ENCODE results near the gene FAM219A. TPM values are rescaled to one million over a fixed set of nuclear protein-coding genes. Genes with fewer than 3 reads are reported as not detected.
A peak's percentile ranks its signal among the peaks of the same experiment; 100 is the strongest.
"Not testable (repeated sequence)": the region's sequence is repeated elsewhere in the genome, so short reads cannot be mapped to it uniquely, and the experiment has no call there.

Gene FAM219A
- total RNA-seq, 1 donor from 2014 or later = 35.7 TPM

DNA sequence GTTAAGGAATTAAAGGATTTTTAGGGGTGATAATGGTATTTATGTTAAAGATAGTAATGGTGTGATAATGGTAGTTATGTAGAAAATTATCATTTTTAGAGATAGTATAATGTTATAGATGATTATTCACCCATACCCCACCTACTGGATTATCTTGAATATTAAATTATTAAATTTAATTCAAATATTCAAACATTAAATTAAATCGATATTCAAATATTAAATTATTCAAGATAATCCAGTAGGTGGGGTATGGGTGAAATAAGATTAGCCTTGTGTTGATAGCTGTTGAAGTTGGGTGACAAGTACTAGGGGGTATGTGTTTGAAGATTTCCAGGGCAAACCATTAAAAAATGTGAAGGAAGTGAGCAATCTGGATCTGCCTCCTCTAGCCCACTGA lies 15.6 kb downstream of the FAM219A start:
- H3K36me3 Mint-ChIP-seq (ENCODE audit: low read depth) = peaks cover 7% of the 10 kb centered on the region
- H3K9me3 Mint-ChIP-seq (ENCODE audit: low read depth) = no peaks in the 10 kb centered on the region
- H3K27ac Mint-ChIP-seq (ENCODE audit: unreplicated experiment) = no peak overlapping the region
- H3K4me3 Mint-ChIP-seq (ENCODE audit: unreplicated experiment) = no peak overlapping the region
- TF ChIP-seq, protein P1, sequence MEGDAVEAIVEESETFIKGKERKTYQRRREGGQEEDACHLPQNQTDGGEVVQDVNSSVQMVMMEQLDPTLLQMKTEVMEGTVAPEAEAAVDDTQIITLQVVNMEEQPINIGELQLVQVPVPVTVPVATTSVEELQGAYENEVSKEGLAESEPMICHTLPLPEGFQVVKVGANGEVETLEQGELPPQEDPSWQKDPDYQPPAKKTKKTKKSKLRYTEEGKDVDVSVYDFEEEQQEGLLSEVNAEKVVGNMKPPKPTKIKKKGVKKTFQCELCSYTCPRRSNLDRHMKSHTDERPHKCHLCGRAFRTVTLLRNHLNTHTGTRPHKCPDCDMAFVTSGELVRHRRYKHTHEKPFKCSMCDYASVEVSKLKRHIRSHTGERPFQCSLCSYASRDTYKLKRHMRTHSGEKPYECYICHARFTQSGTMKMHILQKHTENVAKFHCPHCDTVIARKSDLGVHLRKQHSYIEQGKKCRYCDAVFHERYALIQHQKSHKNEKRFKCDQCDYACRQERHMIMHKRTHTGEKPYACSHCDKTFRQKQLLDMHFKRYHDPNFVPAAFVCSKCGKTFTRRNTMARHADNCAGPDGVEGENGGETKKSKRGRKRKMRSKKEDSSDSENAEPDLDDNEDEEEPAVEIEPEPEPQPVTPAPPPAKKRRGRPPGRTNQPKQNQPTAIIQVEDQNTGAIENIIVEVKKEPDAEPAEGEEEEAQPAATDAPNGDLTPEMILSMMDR (IDR thresholded peaks at IDR 0.05) = no peak
- DNase-seq (ENCODE audit: low spot score) = no peak
- H3K27me3 Mint-ChIP-seq (ENCODE audit: low read depth) = no peaks in the 10 kb centered on the region
- H3K4me1 Mint-ChIP-seq (ENCODE audit: low read depth) = peaks cover 34% of the 10 kb centered on the region

DNA sequence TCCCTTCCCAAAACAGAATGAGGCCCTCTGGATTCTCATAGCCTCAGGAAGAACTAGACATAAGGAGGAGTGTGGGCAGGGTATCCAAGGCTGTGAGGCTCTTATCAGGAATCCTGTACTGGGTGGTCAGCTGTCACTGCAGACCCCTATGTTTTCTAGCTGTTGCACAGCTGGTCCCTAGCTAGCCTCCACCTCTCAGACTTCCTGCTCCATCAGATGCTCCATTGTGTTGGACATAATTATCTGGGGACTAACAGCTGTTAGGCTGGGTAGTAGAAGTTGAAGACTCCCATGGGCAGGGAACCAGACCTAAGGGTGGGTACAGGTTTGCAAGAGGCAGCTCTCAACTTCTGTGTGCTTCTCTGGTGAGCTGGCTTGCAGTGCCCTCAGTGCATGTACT lies 18.4 kb downstream of the FAM219A start:
- Mint-ChIP-seq H3K27me3 (ENCODE audit: low read depth) (no peaks in the 10 kb centered on the region), H3K4me3 (ENCODE audit: unreplicated experiment) (no peak overlapping the region), H3K4me1 (ENCODE audit: low read depth) (peaks cover 27% of the 10 kb centered on the region), H3K36me3 (ENCODE audit: low read depth) (peaks cover 7% of the 10 kb centered on the region), H3K9me3 (ENCODE audit: low read depth) (no peaks in the 10 kb centered on the region), H3K27ac (ENCODE audit: unreplicated experiment) (no peak overlapping the region)
- DNase-seq (ENCODE audit: low spot score) = no peak
- TF ChIP-seq, protein P1 (IDR thresholded peaks at IDR 0.05) = no peak

DNA sequence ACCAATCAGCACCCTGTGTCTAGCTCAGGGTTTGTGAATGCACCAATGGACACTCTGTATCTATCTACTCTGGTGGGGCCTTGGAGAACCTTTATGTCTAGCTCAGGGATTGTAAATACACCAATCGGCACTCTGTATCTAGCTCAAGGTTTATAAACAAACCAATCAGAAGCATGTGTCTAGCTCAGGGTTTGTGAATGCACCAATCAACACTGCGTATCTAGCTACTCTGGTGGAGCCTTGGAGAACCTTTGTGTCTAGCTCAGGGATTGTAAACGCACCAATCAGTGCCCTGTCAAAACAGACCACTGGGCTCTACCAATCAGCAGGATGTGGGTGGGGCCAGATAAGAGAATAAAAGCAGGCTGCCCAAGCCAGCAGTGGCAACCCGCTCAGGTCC lies 19.9 kb downstream of the FAM219A start:
- not testable (repeated sequence) for H3K27me3 Mint-ChIP-seq (ENCODE audit: low read depth); H3K36me3 Mint-ChIP-seq (ENCODE audit: low read depth); H3K27ac Mint-ChIP-seq (ENCODE audit: unreplicated experiment); H3K4me3 Mint-ChIP-seq (ENCODE audit: unreplicated experiment); H3K9me3 Mint-ChIP-seq (ENCODE audit: low read depth); DNase-seq (ENCODE audit: low spot score)
- H3K4me1 Mint-ChIP-seq (ENCODE audit: low read depth) = peaks cover 19% of the 10 kb centered on the region

DNA sequence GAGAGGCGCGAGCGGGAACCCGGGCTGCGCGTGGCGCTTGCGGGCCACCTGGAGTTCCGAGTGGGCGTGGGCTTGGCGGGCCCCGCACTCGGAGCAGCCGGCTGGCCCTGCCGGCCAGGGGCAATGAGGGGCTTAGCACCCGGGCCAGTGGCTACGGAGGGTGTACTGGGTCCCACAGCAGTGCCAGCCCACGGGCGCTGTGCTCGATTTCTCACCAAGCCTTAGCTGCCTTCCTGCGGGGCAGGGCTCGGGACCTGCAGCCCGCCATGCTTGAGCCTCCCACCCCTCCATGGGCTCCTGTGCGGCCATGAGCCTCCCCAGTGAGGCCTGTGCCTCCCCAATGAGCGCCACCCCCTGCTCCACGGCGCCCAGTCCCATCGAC lies 20.5 kb downstream of the FAM219A start:
- not testable (repeated sequence) for H3K4me3 Mint-ChIP-seq (ENCODE audit: unreplicated experiment)

DNA sequence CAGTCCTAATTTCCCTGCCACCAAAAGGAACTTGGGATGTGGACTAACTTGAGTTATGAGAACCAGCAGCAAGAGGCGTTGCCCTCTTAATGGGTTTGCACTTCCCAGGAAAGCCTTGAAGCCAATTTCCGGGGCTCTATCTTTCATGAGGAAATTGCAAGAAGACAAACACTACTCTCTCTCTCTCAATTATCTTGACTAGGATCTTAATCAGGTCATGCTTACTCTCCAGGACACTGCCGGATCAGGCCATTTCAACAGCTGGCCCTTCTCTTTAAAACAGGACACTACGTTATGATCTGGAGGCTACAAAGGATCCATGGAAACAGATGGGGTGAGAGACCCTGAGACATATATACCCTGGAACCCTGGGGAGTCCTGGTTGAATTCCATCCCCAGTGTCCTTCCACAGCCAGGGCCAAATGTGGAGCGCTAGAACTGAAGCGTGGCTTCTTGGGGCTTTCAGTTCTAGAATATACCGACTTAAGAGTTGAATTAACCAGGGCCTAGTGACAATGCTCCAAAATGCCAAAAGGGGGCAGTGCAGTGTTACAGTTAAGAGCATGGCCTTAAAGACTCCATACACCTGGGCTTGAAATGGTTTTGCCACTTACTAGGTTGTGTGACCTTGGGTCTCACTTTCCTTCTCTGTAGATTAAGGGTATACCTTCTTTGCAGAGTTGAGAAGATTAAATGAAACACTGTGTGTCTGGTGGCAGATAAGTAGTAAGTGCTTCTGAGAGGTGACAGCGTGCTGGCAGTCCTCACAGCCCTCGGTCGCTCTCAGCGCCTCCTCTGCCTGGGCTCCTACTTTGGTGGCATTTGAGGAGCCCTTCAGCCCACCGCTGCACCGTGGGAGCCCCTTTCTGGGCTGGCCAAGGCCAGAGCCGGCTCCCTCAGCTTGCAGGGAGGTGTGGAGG lies 21.1 kb downstream of the FAM219A start:
- Mint-ChIP-seq H3K36me3 (ENCODE audit: low read depth) (peaks cover 7% of the 10 kb centered on the region), H3K9me3 (ENCODE audit: low read depth) (no peaks in the 10 kb centered on the region), H3K4me3 (ENCODE audit: unreplicated experiment) (no peak overlapping the region), H3K27ac (ENCODE audit: unreplicated experiment) (no peak overlapping the region), H3K4me1 (ENCODE audit: low read depth) (peaks cover 16% of the 10 kb centered on the region), H3K27me3 (ENCODE audit: low read depth) (no peaks in the 10 kb centered on the region)
- TF ChIP-seq, protein P1 (IDR thresholded peaks at IDR 0.05) = peak; percentile 83
- no peak for DNase-seq (ENCODE audit: low spot score)

More for the DNA sequence above, 20.5 kb downstream of the FAM219A start:
- H3K36me3 Mint-ChIP-seq (ENCODE audit: low read depth); H3K27ac Mint-ChIP-seq (ENCODE audit: unreplicated experiment); DNase-seq (ENCODE audit: low spot score); H3K27me3 Mint-ChIP-seq (ENCODE audit: low read depth); H3K9me3 Mint-ChIP-seq (ENCODE audit: low read depth): not testable (repeated sequence)
- H3K4me1 Mint-ChIP-seq (ENCODE audit: low read depth) = peaks cover 16% of the 10 kb centered on the region

DNA sequence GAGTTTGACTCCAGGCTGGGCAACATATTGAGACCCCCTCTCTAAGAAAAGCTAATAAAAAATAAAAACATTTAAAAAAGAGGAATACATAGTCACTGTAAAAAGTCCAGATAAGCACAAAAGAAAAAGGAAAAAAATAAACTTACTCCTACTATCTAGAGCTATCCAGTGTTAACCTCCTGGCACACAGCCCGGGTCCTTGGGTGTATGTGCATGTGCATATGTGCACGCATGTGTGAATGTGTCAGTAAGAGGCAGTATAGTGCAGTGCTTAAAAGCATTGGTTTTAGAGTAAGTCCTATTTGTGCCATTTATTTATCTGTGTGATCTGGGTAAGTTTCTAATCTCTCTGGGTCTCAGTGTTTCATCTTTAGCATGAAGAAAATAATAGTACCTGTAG lies 26.7 kb downstream of the FAM219A start:
- Mint-ChIP-seq H3K36me3 (ENCODE audit: low read depth) (no peaks in the 10 kb centered on the region), H3K4me3 (ENCODE audit: unreplicated experiment) (no peak overlapping the region), H3K27me3 (ENCODE audit: low read depth) (no peaks in the 10 kb centered on the region), H3K27ac (ENCODE audit: unreplicated experiment) (no peak overlapping the region), H3K4me1 (ENCODE audit: low read depth) (peaks cover 29% of the 10 kb centered on the region), H3K9me3 (ENCODE audit: low read depth) (no peaks in the 10 kb centered on the region)
- TF ChIP-seq, protein P1 (IDR thresholded peaks at IDR 0.05) = no peak
- no peak for DNase-seq (ENCODE audit: low spot score)

All from chondrocyte (in vitro differentiated cells).